A549 (cell line): ENCODE results near the gene GTF2IRD1. TPM values are rescaled to one million over a fixed set of nuclear protein-coding genes. Genes with fewer than 3 reads are reported as not detected.

Experiments used
- ATAC-seq, 2 experiments: fragments of 200-7000 bp in 1 of 2; fragments of >200 bp in 1 of 2; cut with Nextera tagmentation in 1 of 2; cut with Tn5 transposase in 1 of 2; 3 replicates each; pipeline versions ENCODE4 v1.8.0 to v1.9.1; 2018 to 2020; ENCODE audit warnings: mild to moderate bottlenecking in 1 of 2, moderate library complexity in 1 of 2
- CTCF ChIA-PET: fragments of 300-600 bp; sonication (Branson Sonifier 250); formaldehyde crosslinking; extraction: SDS; loops from one replicate; lab custom pipeline; 2021; ENCODE audit warnings: antibody characterized with exemption, inconsistent platforms; lab: Yijun Ruan, JAX
- POLR2A ChIA-PET: fragments of 350-600 bp; formaldehyde crosslinking; extraction: SDS; loops from one replicate; lab custom pipeline; 2021; ENCODE audit warnings: antibody characterized with exemption, inconsistent platforms; lab: Yijun Ruan, JAX
- DNase-seq, 2 experiments: peaks; one replicate each; pipeline versions ENCODE4 v3.0.0 to v3.0.0-alpha.2; 2011 to 2016; ENCODE audit warnings: low read depth in 1 of 2, low spot score in 1 of 2
- FAIRE-seq: peaks from 2 replicates; lab custom pipeline; 2011; peaks lifted over from hg19 to GRCh38; lab: Jason Lieb, UNC
- H3K27ac ChIP-seq, 2 experiments: fragments of >200 bp; sonication (Bioruptor Twin); formaldehyde crosslinking; 3 replicates each; pipeline ENCODE4 v1.5.1; 2016 to 2017
- H3K4me1 ChIP-seq: fragments of >200 bp; sonication (Bioruptor Twin); formaldehyde crosslinking; 3 replicates; pipeline ENCODE4 v1.6.1; 2016
- H3K4me2 ChIP-seq: fragments of >200 bp; sonication (Bioruptor Twin); formaldehyde crosslinking; 3 replicates; pipeline ENCODE4 v1.6.1; 2016
- H3K4me3 ChIP-seq: fragments of >200 bp; sonication (Bioruptor Twin); formaldehyde crosslinking; 3 replicates; pipeline ENCODE4 v1.5.1; 2016
- H3K9me3 ChIP-seq: fragments of >200 bp; sonication (Bioruptor Twin); formaldehyde crosslinking; 3 replicates; pipeline ENCODE4 v1.6.1; 2016
- CTCF ChIP-seq: fragments of >200 bp; sonication (Bioruptor Twin); formaldehyde crosslinking; IDR thresholded peaks from 3 replicates; pipeline ENCODE4 v1.5.1; 2016
- E2F6 ChIP-seq: IDR thresholded peaks from 2 replicates; pipeline ENCODE4 v1.6.1; 2012; ENCODE audit warnings: low read depth, borderline replicate concordance
- EP300 ChIP-seq, 2 experiments: fragments of >200 bp; sonication (Bioruptor Twin); formaldehyde crosslinking; IDR thresholded peaks; 2 replicates in 1 of 2; 3 replicates in 1 of 2; pipeline ENCODE4 v1.6.1; 2016 to 2017
- FOXS1 ChIP-seq: fragments of 250-450 bp; sonication (Bioruptor Pico); IDR thresholded peaks from 2 replicates; pipeline ENCODE4 v1.5.0; 2020; ENCODE audit warnings: mild to moderate bottlenecking, moderate library complexity
- GATA3 ChIP-seq: IDR thresholded peaks from 2 replicates; pipeline ENCODE4 v1.6.1; 2012; ENCODE audit warnings: borderline replicate concordance
- HEYL ChIP-seq: fragments of 250-450 bp; sonication (Bioruptor Pico); IDR thresholded peaks from 2 replicates; pipeline ENCODE4 v1.8.0; 2021; ENCODE audit warnings: mild to moderate bottlenecking, moderate library complexity
- HMGXB4 ChIP-seq: fragments of 250-450 bp; sonication (Bioruptor Pico); IDR thresholded peaks from 2 replicates; pipeline ENCODE4 v1.5.0; 2021; ENCODE audit warnings: mild to moderate bottlenecking, moderate library complexity, borderline replicate concordance
- HOXB5 ChIP-seq: fragments of 250-450 bp; sonication (Bioruptor Pico); IDR thresholded peaks from 2 replicates; pipeline ENCODE4 v1.5.0; 2020; ENCODE audit warnings: mild to moderate bottlenecking, moderate library complexity
- JUNB ChIP-seq: fragments of >200 bp; sonication (Bioruptor Twin); formaldehyde crosslinking; IDR thresholded peaks from 2 replicates; pipeline ENCODE4 v1.6.1; 2016
- KDM1A ChIP-seq: fragments of 200-600 bp; sonication (generic); IDR thresholded peaks from 2 replicates; pipeline ENCODE4 v1.6.1; 2016; ENCODE audit warnings: low read depth, mild to moderate bottlenecking
- MAFK ChIP-seq: fragments of 450-650 bp; IDR thresholded peaks from 2 replicates; pipeline ENCODE4 v1.6.1; 2014; ENCODE audit not compliant: partially characterized antibody
- MAX ChIP-seq: IDR thresholded peaks from 2 replicates; pipeline ENCODE4 v1.6.1; 2012
- MAZ ChIP-seq: fragments of 150-350 bp; IDR thresholded peaks from 2 replicates; pipeline ENCODE4 v1.6.1; 2014; ENCODE audit warnings: antibody characterized with exemption, low read depth, low read length, borderline replicate concordance
- NPAS2 ChIP-seq: fragments of 250-450 bp; sonication (Bioruptor Pico); IDR thresholded peaks from 2 replicates; pipeline ENCODE4 v1.8.0; 2022; ENCODE audit warnings: mild to moderate bottlenecking, moderate library complexity, borderline replicate concordance
- PBX3 ChIP-seq: IDR thresholded peaks from 2 replicates; pipeline ENCODE4 v1.6.1; 2012
- REST ChIP-seq: fragments of 200-600 bp; sonication (generic); IDR thresholded peaks from 2 replicates; pipeline ENCODE4 v1.6.1; 2016; ENCODE audit warnings: antibody characterized with exemption, mild to moderate bottlenecking, moderate library complexity
- SMC3 ChIP-seq: fragments of >200 bp; sonication (Bioruptor Twin); formaldehyde crosslinking; IDR thresholded peaks from 3 replicates; pipeline ENCODE4 v1.6.1; 2018; ENCODE audit warnings: inconsistent platforms
- SREBF2 ChIP-seq: fragments of 450-650 bp; IDR thresholded peaks from 2 replicates; pipeline ENCODE4 v1.6.1; 2014; ENCODE audit warnings: mild to moderate bottlenecking, moderate library complexity
- TFCP2L1 ChIP-seq: fragments of 250-450 bp; sonication (Bioruptor Pico); IDR thresholded peaks from 2 replicates; pipeline ENCODE4 v1.5.0; 2021; ENCODE audit warnings: mild to moderate bottlenecking
- ZFP36 ChIP-seq: fragments of 450-650 bp; IDR thresholded peaks from 2 replicates; pipeline ENCODE4 v1.6.1; 2014; ENCODE audit warnings: borderline replicate concordance; ENCODE audit not compliant: partially characterized antibody
- WGBS: methylation state at CpG from one replicate; pipeline ENCODE4 v1.1.6; 2017; ENCODE audit errors: missing lambda C conversion rate; 5-methylcytosine and 5-hydroxymethylcytosine counted together
- polyA plus RNA-seq, 4 experiments: library from polyadenylated mRNA; depleted of rRNA in 3 of 4; stranded (reverse); fragments of >200 nt; fragmentation: RNase III in 1 of 4; extraction: RNeasy Plus Mini Kit Qiagen cat#74134 plus additional on column Dnase treatment in 1 of 4; gene quantifications; 2 replicates in 3 of 4; 3 replicates in 1 of 4; pipeline ENCODE4 v1.2.3, GENCODE V29; 2011 to 2017

Gene GTF2IRD1
- polyA plus RNA-seq, 2 of the 4 experiments (the other 2 are of a cell fraction), result 19.9 to 20.5 TPM

GRCh38 chr7:74499835-74500388 is 46.2 kb downstream of the GTF2IRD1 start:
- H3K27ac ChIP-seq, result no peak overlapping the region
- WGBS, result 85% methylated on average over 9 of the region's 9 CpGs
- no peak for FAIRE-seq

More at GRCh38 chr7:74499835-74500388, 46.2 kb downstream of the GTF2IRD1 start:
- ATAC-seq (0 out of 6 replicates have a peak, but pooled peaks of 1 of the 2 experiments have one; percentile 22), DNase-seq (no peak)
- Histone ChIP-seq H3K4me3 (no peak overlapping the region), H3K4me1 (peaks cover 11% of the 10 kb centered on the region), H3K4me2 (no peak overlapping the region)
- ChIA-PET POLR2A (no interaction called here), CTCF (no interaction called here)
- no peak for TF ChIP-seq EP300 (IDR thresholded peaks at IDR 0.05)
- TF ChIP-seq MAZ, result no peak
- no peak for TF ChIP-seq JUNB
- TF ChIP-seq NPAS2 (CRISPR knock-in tag), result no peak
- TF ChIP-seq SREBF2, result no peak
- TF ChIP-seq ZFP36, result no peak
- TF ChIP-seq KDM1A, result no peak
- TF ChIP-seq HOXB5 (CRISPR knock-in tag), result no peak
- no peak for TF ChIP-seq REST
- no peak for TF ChIP-seq TFCP2L1 (CRISPR knock-in tag)
- no peak for TF ChIP-seq HEYL (CRISPR knock-in tag)
- no peak for TF ChIP-seq GATA3
- TF ChIP-seq MAX, result no peak
- TF ChIP-seq PBX3, result no peak
- TF ChIP-seq FOXS1 (CRISPR knock-in tag), result no peak
- TF ChIP-seq E2F6, result no peak
- no peak for TF ChIP-seq HMGXB4 (CRISPR knock-in tag)
- TF ChIP-seq SMC3, result no peak
- TF ChIP-seq CTCF, result no peak
- no peak for TF ChIP-seq MAFK
- TF ChIP-seq, all 56 proteins: peak for 0
- H3K9me3 ChIP-seq, result no peaks in the 10 kb centered on the region
